Prostate gland (tissue), 2 donors: ENCODE measurements around the gene JUN. TPM values are rescaled to one million over a fixed set of nuclear protein-coding genes. Genes with fewer than 3 reads are reported as not detected.

Experiments
- DNase-seq: peaks from one replicate; pipeline ENCODE4 v3.0.0-alpha.2; 2019; ENCODE audit warnings: low spot score
- H3K27ac ChIP-seq, 2 donors: fragments of 200-600 bp; sonication (generic); 2 replicates each; pipeline ENCODE4 v1.5.1; 2017 to 2019
- H3K27me3 ChIP-seq: fragments of 200-600 bp; sonication (generic); replicated peaks from 2 replicates; pipeline ENCODE4 v1.5.1; 2019; ENCODE audit not compliant: insufficient read depth
- H3K36me3 ChIP-seq, 2 donors: fragments of 200-600 bp; sonication (generic); 1 replicate in 1 of 2; 2 replicates in 1 of 2; pipeline versions ENCODE4 v1.5.1 to v1.8.1; 2017 to 2019
- H3K4me1 ChIP-seq: fragments of 200-600 bp; sonication (generic); replicated peaks from 2 replicates; pipeline ENCODE4 v1.5.1; 2019
- H3K4me3 ChIP-seq, 2 donors: fragments of 200-600 bp; sonication (generic); 2 replicates each; pipeline ENCODE4 v1.5.1; 2017 to 2019
- H3K9me3 ChIP-seq: fragments of 200-600 bp; sonication (generic); 2 replicates; pipeline ENCODE4 v1.5.1; 2017
- POLR2A ChIP-seq: fragments of 450-650 bp; IDR thresholded peaks from one replicate; pipeline ENCODE4 v1.6.1; 2016; ENCODE audit warnings: antibody characterized with exemption, mild to moderate bottlenecking
- POLR2AphosphoS5 ChIP-seq: sonication (generic); formaldehyde crosslinking; IDR thresholded peaks from one replicate; pipeline ENCODE4 v1.6.1; 2017; ENCODE audit warnings: antibody characterized with exemption
- WGBS: methylation state at CpG from one replicate; pipeline ENCODE4 v1.1.5; 2018; 5-methylcytosine and 5-hydroxymethylcytosine counted together
- intact Hi-C: fragments of 100-400 bp; cut with DNase I; formaldehyde crosslinking; loops from one replicate; pipeline ENCODE4 v1.14.2; 2022
- total RNA-seq, 2 donors: library from RNA; depleted of rRNA; stranded (reverse); fragments of >200 nt; gene quantifications; one replicate each; pipeline ENCODE4 v1.1.0, GENCODE V29; 2016
- TF ChIP-seq, protein P1 (sequence below), 4 experiments: fragments of 200-600 bp in 2 of 4; fragments of 450-650 bp in 2 of 4; sonication (generic) in 2 of 4; IDR thresholded peaks; 1 replicate in 3 of 4; 2 replicates in 1 of 4; pipeline ENCODE4 v1.5.1; 2016 to 2019; ENCODE audit warnings: antibody characterized with exemption in 4 of 4, mild to moderate bottlenecking in 2 of 4, moderate library complexity in 2 of 4

JUN gene
- total RNA-seq, 2 donors from 2014 or later: 154 to 303 TPM

DNA sequence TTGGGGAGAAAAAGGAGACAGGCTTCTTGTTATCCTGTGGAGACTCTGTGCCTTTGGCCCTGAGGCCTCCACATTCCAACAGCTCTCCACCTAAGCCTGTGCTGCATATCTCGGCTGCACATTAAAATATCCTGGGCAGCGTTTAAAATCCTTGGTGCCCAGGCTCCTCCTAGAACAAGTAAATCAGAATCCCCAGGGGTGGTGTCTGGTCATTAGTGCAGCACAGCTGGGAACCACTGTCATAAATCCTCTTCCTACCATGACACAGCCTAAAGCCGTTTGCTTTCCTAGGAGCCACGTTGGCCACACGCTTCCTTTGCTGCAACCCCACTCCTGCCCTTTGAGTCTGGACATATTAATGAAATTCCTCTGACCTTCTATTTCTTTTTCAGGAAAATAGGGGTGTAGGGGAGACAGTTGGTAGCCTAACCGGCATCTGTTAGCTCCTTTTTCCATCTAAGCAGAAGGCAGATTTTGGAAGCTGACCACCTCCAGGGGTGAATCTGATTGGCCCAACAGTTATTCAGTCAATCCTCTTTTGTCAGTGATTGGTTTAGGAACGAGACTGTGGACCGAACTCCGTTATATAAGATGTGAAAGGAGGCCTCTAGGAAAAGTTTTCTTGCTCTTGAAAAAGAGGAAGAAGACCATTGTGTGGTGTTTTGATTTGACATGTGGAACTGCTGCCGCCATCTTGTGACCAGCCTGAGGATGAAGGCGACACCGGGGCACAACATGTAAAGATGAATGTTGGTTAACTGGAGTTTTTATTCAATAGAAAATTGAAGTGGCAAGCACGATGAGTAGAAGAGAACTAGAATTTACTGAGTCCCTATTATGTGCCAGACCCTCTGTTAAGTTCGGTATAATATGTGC, 41.9 kb downstream of the JUN start:
- intact Hi-C loops: loop anchor here (2.0 to 5.0 kb wide), 3 partner anchors 27 to 1017 kb away; no protein-coding TSS in a partner anchor
- no peaks in the 10 kb centered on the region for H3K4me1 ChIP-seq

DNA sequence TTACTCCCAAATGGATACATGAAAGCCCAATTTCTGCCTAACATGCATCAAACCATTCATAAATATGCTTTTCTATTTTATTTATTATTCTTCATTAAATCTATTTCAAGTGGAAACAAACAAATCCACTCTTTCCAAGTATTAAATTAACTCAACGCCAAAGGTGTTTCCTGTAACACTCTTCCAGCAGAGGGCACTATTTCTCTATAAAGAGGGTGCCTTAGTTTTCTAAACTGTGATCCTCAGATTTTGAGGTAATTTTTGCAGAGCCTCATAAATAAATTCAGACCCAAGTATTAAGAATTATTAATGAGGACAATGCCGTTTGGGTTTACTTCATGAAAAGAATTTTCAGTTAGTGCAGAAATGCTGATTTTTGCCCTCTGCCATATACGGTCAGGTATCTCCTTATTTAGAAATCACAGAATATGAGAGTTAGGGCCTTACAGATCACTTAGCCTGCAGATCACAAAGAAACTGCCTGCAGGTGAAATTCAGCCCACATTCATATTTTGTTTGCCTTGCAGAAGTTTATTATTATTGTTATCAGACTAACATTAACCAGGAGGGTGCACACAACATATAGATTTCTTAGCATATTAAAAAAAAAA, 43.9 kb downstream of the JUN start:
- no peaks in the 10 kb centered on the region for H3K9me3 ChIP-seq
- no peaks in the 10 kb centered on the region for H3K4me1 ChIP-seq
- H3K4me3 ChIP-seq: no peak overlapping the region
- 24% methylated on average over 3 of the region's 3 CpGs for WGBS
- H3K36me3 ChIP-seq: no peaks in the 10 kb centered on the region
- TF ChIP-seq POLR2A (no peak), POLR2AphosphoS5 (peak; percentile 37)
- TF ChIP-seq, protein P1, sequence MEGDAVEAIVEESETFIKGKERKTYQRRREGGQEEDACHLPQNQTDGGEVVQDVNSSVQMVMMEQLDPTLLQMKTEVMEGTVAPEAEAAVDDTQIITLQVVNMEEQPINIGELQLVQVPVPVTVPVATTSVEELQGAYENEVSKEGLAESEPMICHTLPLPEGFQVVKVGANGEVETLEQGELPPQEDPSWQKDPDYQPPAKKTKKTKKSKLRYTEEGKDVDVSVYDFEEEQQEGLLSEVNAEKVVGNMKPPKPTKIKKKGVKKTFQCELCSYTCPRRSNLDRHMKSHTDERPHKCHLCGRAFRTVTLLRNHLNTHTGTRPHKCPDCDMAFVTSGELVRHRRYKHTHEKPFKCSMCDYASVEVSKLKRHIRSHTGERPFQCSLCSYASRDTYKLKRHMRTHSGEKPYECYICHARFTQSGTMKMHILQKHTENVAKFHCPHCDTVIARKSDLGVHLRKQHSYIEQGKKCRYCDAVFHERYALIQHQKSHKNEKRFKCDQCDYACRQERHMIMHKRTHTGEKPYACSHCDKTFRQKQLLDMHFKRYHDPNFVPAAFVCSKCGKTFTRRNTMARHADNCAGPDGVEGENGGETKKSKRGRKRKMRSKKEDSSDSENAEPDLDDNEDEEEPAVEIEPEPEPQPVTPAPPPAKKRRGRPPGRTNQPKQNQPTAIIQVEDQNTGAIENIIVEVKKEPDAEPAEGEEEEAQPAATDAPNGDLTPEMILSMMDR (IDR thresholded peaks at IDR 0.05): peak; percentile 73 to 94 (median 89)
- H3K27ac ChIP-seq: no peak overlapping the region
- H3K27me3 ChIP-seq: no peaks in the 10 kb centered on the region
- DNase-seq: peak; percentile 55
- intact Hi-C loops: loop anchor here (2.0 to 5.0 kb wide), 4 partner anchors 29 to 1019 kb away; no protein-coding TSS in a partner anchor

More for the DNA sequence above, 41.9 kb downstream of the JUN start:
- WGBS: 92% methylated on average over 14 of the region's 14 CpGs
- Histone ChIP-seq H3K27me3 (no peaks in the 10 kb centered on the region), H3K27ac (no peak overlapping the region), H3K4me3 (no peak overlapping the region), H3K36me3 (no peaks in the 10 kb centered on the region), H3K9me3 (no peaks in the 10 kb centered on the region)
- DNase-seq: no peak
- TF ChIP-seq POLR2A: no peak

DNA sequence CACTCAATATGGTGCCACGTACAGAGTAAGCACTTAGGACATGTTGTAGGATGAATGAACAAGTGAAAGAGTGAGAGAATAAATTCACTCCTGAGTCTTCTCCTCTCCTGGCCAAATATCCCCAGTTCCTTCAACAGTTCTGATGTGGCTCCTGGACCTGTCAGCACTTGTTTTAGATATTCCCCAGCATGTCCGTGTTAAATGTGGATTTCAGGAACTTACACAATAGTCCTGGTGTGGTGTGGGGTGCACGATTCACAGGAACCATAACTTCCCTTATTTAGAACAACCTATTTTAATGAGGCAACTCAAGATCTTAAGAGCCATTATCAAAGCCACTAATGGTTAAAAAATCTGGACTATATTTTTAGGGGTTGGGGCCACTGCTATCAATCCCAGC, 45.0 kb downstream of the JUN start:
- TF ChIP-seq, protein P1 (IDR thresholded peaks at IDR 0.05): no peak
- TF ChIP-seq POLR2A (no peak), POLR2AphosphoS5 (no peak)
- H3K27ac ChIP-seq: no peak overlapping the region
- no peaks in the 10 kb centered on the region for H3K27me3 ChIP-seq
- intact Hi-C loops: loop anchor here (5.0 kb wide), 1 partner anchor 963 kb away; no protein-coding TSS in a partner anchor
- DNase-seq: no peak
- H3K36me3 ChIP-seq: no peaks in the 10 kb centered on the region
- no peak overlapping the region for H3K4me3 ChIP-seq
- H3K4me1 ChIP-seq: no peaks in the 10 kb centered on the region
- H3K9me3 ChIP-seq: no peaks in the 10 kb centered on the region
- 39% methylated on average over 3 of the region's 3 CpGs for WGBS

DNA sequence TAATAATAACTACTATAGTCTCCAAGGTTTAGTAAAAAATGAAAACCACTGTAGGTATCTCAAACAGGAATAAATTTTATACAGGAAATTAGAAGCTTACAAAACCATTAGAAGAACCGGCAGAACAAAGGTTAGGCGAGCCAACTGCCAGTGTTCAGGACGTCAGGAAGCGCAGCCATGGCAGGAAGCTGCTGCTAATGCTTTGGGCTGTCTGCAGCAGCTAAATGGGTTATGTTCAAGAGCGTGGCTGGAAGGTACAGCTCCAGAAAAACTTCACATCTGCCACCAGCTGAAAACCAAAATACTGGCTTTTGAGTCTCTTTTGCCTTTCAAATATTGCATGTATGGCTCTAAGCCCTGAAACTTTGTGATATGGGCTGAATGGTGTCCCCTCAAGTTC, 48.3 kb downstream of the JUN start:
- H3K9me3 ChIP-seq: no peaks in the 10 kb centered on the region
- TF ChIP-seq POLR2AphosphoS5: no peak
- TF ChIP-seq POLR2A: no peak
- TF ChIP-seq, protein P1 (IDR thresholded peaks at IDR 0.05): no peak
- DNase-seq: no peak
- no peak overlapping the region for H3K4me3 ChIP-seq
- WGBS: 84% methylated on average over 5 of the region's 5 CpGs
- no peaks in the 10 kb centered on the region for H3K4me1 ChIP-seq
- intact Hi-C loops: loop anchor here (5.0 kb wide), 1 partner anchor 967 kb away; no protein-coding TSS in a partner anchor
- no peaks in the 10 kb centered on the region for H3K36me3 ChIP-seq
- H3K27me3 ChIP-seq: no peaks in the 10 kb centered on the region
- no peak overlapping the region for H3K27ac ChIP-seq

DNA sequence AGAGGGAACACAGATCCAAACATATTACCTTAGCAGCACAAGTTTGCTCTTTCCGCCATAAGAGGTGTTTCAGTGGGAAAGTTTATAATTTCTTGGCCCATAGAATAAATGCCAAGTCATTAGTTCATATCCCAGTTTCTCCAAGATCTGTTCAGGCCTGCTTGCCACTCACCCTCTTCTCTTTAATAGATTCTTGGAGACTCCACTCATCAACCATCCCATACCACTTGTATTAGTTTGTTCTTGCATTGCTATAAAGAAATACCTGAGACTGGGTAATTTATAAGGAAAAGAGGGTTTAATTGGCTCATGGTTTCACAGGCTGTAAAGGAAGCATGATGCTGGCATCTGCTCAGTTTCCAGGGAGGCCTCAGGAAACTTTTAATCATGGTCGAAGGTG, 49.2 kb downstream of the JUN start:
- no peaks in the 10 kb centered on the region for H3K4me1 ChIP-seq
- TF ChIP-seq, protein P1 (IDR thresholded peaks at IDR 0.05): no peak
- TF ChIP-seq POLR2A: no peak
- no peak for TF ChIP-seq POLR2AphosphoS5
- intact Hi-C loops: loop anchor here (5.0 kb wide), 1 partner anchor 968 kb away; no protein-coding TSS in a partner anchor
- H3K9me3 ChIP-seq: no peaks in the 10 kb centered on the region
- no peak overlapping the region for H3K4me3 ChIP-seq
- no peaks in the 10 kb centered on the region for H3K36me3 ChIP-seq
- H3K27me3 ChIP-seq: no peaks in the 10 kb centered on the region
- H3K27ac ChIP-seq: no peak overlapping the region
- DNase-seq: no peak
- WGBS: 90% methylated on average over 2 of the region's 2 CpGs
